WTC11 (cell line): ENCODE results near the gene ZNF442. TPM values are rescaled to one million over a fixed set of nuclear protein-coding genes. Genes with fewer than 3 reads are reported as not detected.

Experiments used
- ATAC-seq: fragments of 200-7000 bp; cut with Tn5 transposase; 2 replicates; pipeline ENCODE4 v1.10.0; 2021; ENCODE audit warnings: mild to moderate bottlenecking, moderate library complexity
- CTCF ChIA-PET: fragments of 300-600 bp; sonication (Branson Sonifier 250); formaldehyde crosslinking; loops from one replicate; lab custom pipeline; 2021; ENCODE audit warnings: antibody characterized with exemption; lab: Charles Lee
- POLR2A ChIA-PET: fragments of 350-600 bp; sonication (Branson Sonifier 250); formaldehyde crosslinking; loops from one replicate; lab custom pipeline; 2021; ENCODE audit warnings: antibody characterized with exemption; lab: Charles Lee
- DNase-seq: peaks from one replicate; pipeline ENCODE4 v3.0.0; 2021; ENCODE audit warnings: low spot score
- H3K27ac Mint-ChIP-seq: 2 replicates; pipeline ENCODE4 v1.8.0; 2021; ENCODE audit warnings: mixed read lengths
- H3K27me3 Mint-ChIP-seq: 2 replicates; pipeline ENCODE4 v1.8.0; 2021; ENCODE audit warnings: low read depth, mild to moderate bottlenecking, moderate library complexity, mixed read lengths
- H3K36me3 Mint-ChIP-seq: 2 replicates; pipeline ENCODE4 v1.8.0; 2021; ENCODE audit warnings: mixed read lengths
- H3K4me1 Mint-ChIP-seq: 2 replicates; pipeline ENCODE4 v1.8.0; 2022; ENCODE audit warnings: mixed read lengths
- H3K4me3 Mint-ChIP-seq: 2 replicates; pipeline ENCODE4 v1.8.0; 2021; ENCODE audit warnings: mild to moderate bottlenecking, moderate library complexity, mixed read lengths
- H3K9me3 Mint-ChIP-seq: 2 replicates; pipeline ENCODE4 v1.8.0; 2021; ENCODE audit warnings: mixed read lengths
- ATF1 ChIP-seq: sonication (generic); formaldehyde crosslinking; IDR thresholded peaks from 2 replicates; pipeline ENCODE4 v1.8.1; 2023; ENCODE audit warnings: mild to moderate bottlenecking, moderate library complexity, missing genetic modification reagents
- ATF2 ChIP-seq: sonication (generic); formaldehyde crosslinking; IDR thresholded peaks from 2 replicates; pipeline ENCODE4 v1.8.1; 2022; ENCODE audit warnings: low read depth, missing genetic modification reagents, borderline replicate concordance
- ATF3 ChIP-seq: sonication (generic); formaldehyde crosslinking; conservative IDR thresholded peaks from 2 replicates; pipeline ENCODE4 v1.8.1; 2022; ENCODE audit warnings: mild to moderate bottlenecking, missing genetic modification reagents
- CREM ChIP-seq: sonication (generic); formaldehyde crosslinking; IDR thresholded peaks from 2 replicates; pipeline ENCODE4 v1.8.1; 2022; ENCODE audit warnings: mild to moderate bottlenecking, missing genetic modification reagents, moderate library complexity
- CTCF ChIP-seq: fragments of 200-600 bp; IDR thresholded peaks from 2 replicates; pipeline ENCODE4 v1.8.0; 2022; ENCODE audit warnings: antibody characterized with exemption
- E2F4 ChIP-seq: sonication (generic); formaldehyde crosslinking; IDR thresholded peaks from 2 replicates; pipeline ENCODE4 v1.8.1; 2022; ENCODE audit warnings: low read depth, mild to moderate bottlenecking, moderate library complexity, missing genetic modification reagents, borderline replicate concordance
- EMX1 ChIP-seq: fragments of 250-450 bp; sonication (Bioruptor Pico); IDR thresholded peaks from 2 replicates; pipeline ENCODE4 v1.8.0; 2021; ENCODE audit warnings: mild to moderate bottlenecking
- HMGA2 ChIP-seq: fragments of 250-450 bp; sonication (Bioruptor Pico); IDR thresholded peaks from 2 replicates; pipeline ENCODE4 v1.4.0; 2021; ENCODE audit warnings: mild to moderate bottlenecking, moderate library complexity
- IRF1 ChIP-seq: sonication (generic); formaldehyde crosslinking; IDR thresholded peaks from 2 replicates; pipeline ENCODE4 v1.8.0; 2023; ENCODE audit warnings: missing genetic modification reagents
- IRF2 ChIP-seq: sonication (generic); formaldehyde crosslinking; IDR thresholded peaks from 2 replicates; pipeline ENCODE4 v1.8.0; 2022; ENCODE audit warnings: low read depth, missing genetic modification reagents, borderline replicate concordance
- NR2C2 ChIP-seq: sonication (generic); formaldehyde crosslinking; IDR thresholded peaks from 2 replicates; pipeline ENCODE4 v1.8.0; 2022; ENCODE audit warnings: mild to moderate bottlenecking, missing genetic modification reagents
- PRDM15 ChIP-seq: sonication (generic); formaldehyde crosslinking; IDR thresholded peaks from 2 replicates; pipeline ENCODE4 v1.8.0; 2022; ENCODE audit warnings: missing genetic modification reagents
- USF2 ChIP-seq: sonication (generic); formaldehyde crosslinking; IDR thresholded peaks from 2 replicates; pipeline ENCODE4 v1.8.1; 2023; ENCODE audit warnings: mild to moderate bottlenecking, missing genetic modification reagents, moderate library complexity
- ZNF138 ChIP-seq: sonication (generic); formaldehyde crosslinking; conservative IDR thresholded peaks from 2 replicates; pipeline ENCODE4 v1.8.1; 2022; ENCODE audit warnings: mild to moderate bottlenecking, moderate library complexity, missing genetic modification reagents
- ZNF219 ChIP-seq: sonication (generic); formaldehyde crosslinking; IDR thresholded peaks from 2 replicates; pipeline ENCODE4 v1.8.0; 2023; ENCODE audit warnings: missing genetic modification reagents, mild to moderate bottlenecking, borderline replicate concordance
- ZNF281 ChIP-seq: sonication (generic); formaldehyde crosslinking; IDR thresholded peaks from 2 replicates; pipeline ENCODE4 v1.8.0; 2023; ENCODE audit warnings: mild to moderate bottlenecking, missing genetic modification reagents
- ZNF425 ChIP-seq: fragments of 250-450 bp; sonication (Bioruptor Pico); conservative IDR thresholded peaks from 2 replicates; pipeline ENCODE4 v1.9.0; 2021; ENCODE audit warnings: mild to moderate bottlenecking
- total RNA-seq: library from RNA; stranded (reverse); gene quantifications from 3 replicates; pipeline ENCODE4 v1.2.3, GENCODE V29; 2021

ZNF442 gene
- total RNA-seq, 1 experiment from 2014 or later = 1.9 TPM

- no peak for TF ChIP-seq E2F4
- TF ChIP-seq ZNF425 (CRISPR knock-in tag) = no peak
Observed at GRCh38 chr19:12365236-12366162, at the start of gene ZNF442 (continued).

GRCh38 chr19:12411893-12412292 is 46.4 kb upstream of the ZNF442 start:
- ChIA-PET POLR2A (no interaction called here), CTCF (no interaction called here)
- Mint-ChIP-seq H3K9me3 (peaks cover 39% of the 10 kb centered on the region), H3K36me3 (peaks cover 23% of the 10 kb centered on the region), H3K4me1 (no peaks in the 10 kb centered on the region), H3K27ac (no peak overlapping the region), H3K27me3 (peaks cover 5% of the 10 kb centered on the region), H3K4me3 (no peak overlapping the region)
- ATAC-seq (no peak), DNase-seq (no peak)
- TF ChIP-seq ZNF281 (CRISPR knock-in tag) = no peak
- no peak for TF ChIP-seq CTCF
- no peak for TF ChIP-seq ATF2 (CRISPR knock-in tag)
- TF ChIP-seq ATF1 = no peak
- no peak for TF ChIP-seq NR2C2 (CRISPR knock-in tag)
- TF ChIP-seq CREM (CRISPR knock-in tag) = no peak
- TF ChIP-seq PRDM15 (CRISPR knock-in tag) = no peak
- TF ChIP-seq ATF3 = no peak
- no peak for TF ChIP-seq ZNF219 (CRISPR knock-in tag)
- no peak for TF ChIP-seq ZNF138 (CRISPR knock-in tag)
- no peak for TF ChIP-seq EMX1 (CRISPR knock-in tag)
- TF ChIP-seq IRF1 (CRISPR knock-in tag) = no peak
- no peak for TF ChIP-seq USF2
- TF ChIP-seq HMGA2 (CRISPR knock-in tag) = no peak
- TF ChIP-seq IRF2 (CRISPR knock-in tag) = no peak
